ENCODE data around the gene SLC15A4. TPM values are rescaled to one million over a fixed set of nuclear protein-coding genes. Genes with fewer than 3 reads are reported as not detected.

Gene SLC15A4
- polyA plus RNA-seq, 1 of the 3 experiments (the other 2 are of a cell fraction), result 14.5 TPM

GRCh38 chr12:128790653-128791373 is 32.9 kb downstream of the SLC15A4 start:
- Histone ChIP-seq H3K9me3 (no peaks in the 10 kb centered on the region), H3K36me3 (replicated peaks in 1 of 2; ENCODE audit: control insufficient read depth in 1 of 2, insufficient read depth in 2 of 2, low read length in 1 of 2) (peaks cover 17 to 37% of the 10 kb centered on the region in 2 experiments), H2AFZ (ENCODE audit: low read depth) (no peak overlapping the region), H3K27me3 (ENCODE audit: insufficient read depth) (no peaks in the 10 kb centered on the region), H3F3A (replicated peaks; ENCODE audit: insufficient read depth) (no peaks in the 10 kb centered on the region), H4K20me1 (ENCODE audit: insufficient read depth) (no peaks in the 10 kb centered on the region), H3K4me3 (ENCODE audit: low read depth in 2 of 2, low read length in 1 of 2) (no peak overlapping the region), H3K4me2 (no peak overlapping the region), H3K27ac (ENCODE audit: low read depth in 2 of 2, low read length in 1 of 2) (no peak overlapping the region), H3K79me2 (ENCODE audit: insufficient read depth) (no peaks in the 10 kb centered on the region), H3K4me1 (ENCODE audit: control insufficient read depth in 1 of 2, insufficient read depth in 2 of 2, low read depth in 1 of 2, low read length in 1 of 2) (no peaks in the 10 kb centered on the region; a peak in 1 of 4 replicates), H3K9me2 (no peaks in the 10 kb centered on the region), H3K9ac (no peak overlapping the region)
- ChIA-PET CTCF (interaction anchor here (1.9 kb wide), 1 partner anchor 9 kb away, joined by 7 read pairs; no protein-coding TSS in a partner anchor), POLR2A (interaction anchor here (1.0 kb wide), 1 partner anchor 33 kb away, joined by 3 read pairs; the partner anchor contains the start of gene SLC15A4)
- no peak for DNase-seq
- 94% methylated on average over 13 of the region's 15 CpGs for WGBS (ENCODE audit: low lambda C conversion rate)
- TF ChIP-seq SMC3 (IDR thresholded peaks at IDR 0.05; ENCODE audit: low read depth, low read length), result no peak
- TF ChIP-seq RXRA (IDR thresholded peaks at IDR 0.05; ENCODE audit: borderline replicate concordance, low read depth), result no peak
- TF ChIP-seq, protein P1, sequence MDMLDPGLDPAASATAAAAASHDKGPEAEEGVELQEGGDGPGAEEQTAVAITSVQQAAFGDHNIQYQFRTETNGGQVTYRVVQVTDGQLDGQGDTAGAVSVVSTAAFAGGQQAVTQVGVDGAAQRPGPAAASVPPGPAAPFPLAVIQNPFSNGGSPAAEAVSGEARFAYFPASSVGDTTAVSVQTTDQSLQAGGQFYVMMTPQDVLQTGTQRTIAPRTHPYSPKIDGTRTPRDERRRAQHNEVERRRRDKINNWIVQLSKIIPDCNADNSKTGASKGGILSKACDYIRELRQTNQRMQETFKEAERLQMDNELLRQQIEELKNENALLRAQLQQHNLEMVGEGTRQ (IDR thresholded peaks at IDR 0.05; ENCODE audit: borderline replicate concordance, low read depth, low read length), result no peak
- no peak for TF ChIP-seq CTCF (IDR thresholded peaks at IDR 0.05)
- no peak for TF ChIP-seq FOXM1 (IDR thresholded peaks at IDR 0.05; ENCODE audit: low read depth)
- no peak for TF ChIP-seq YY1 (IDR thresholded peaks at IDR 0.05; ENCODE audit: low read depth)

GRCh38 chr12:128790221-128790620 is 33.5 kb downstream of the SLC15A4 start:
- 96% methylated on average over 6 of the region's 11 CpGs for WGBS (ENCODE audit: low lambda C conversion rate)
- Histone ChIP-seq H3K4me3 (ENCODE audit: low read depth in 2 of 2, low read length in 1 of 2) (no peak overlapping the region), H3K27me3 (ENCODE audit: insufficient read depth) (no peaks in the 10 kb centered on the region), H2AFZ (ENCODE audit: low read depth) (no peak overlapping the region), H3K9me3 (no peaks in the 10 kb centered on the region), H3F3A (replicated peaks; ENCODE audit: insufficient read depth) (no peaks in the 10 kb centered on the region), H3K4me2 (no peak overlapping the region), H3K79me2 (ENCODE audit: insufficient read depth) (no peaks in the 10 kb centered on the region), H4K20me1 (ENCODE audit: insufficient read depth) (no peaks in the 10 kb centered on the region), H3K27ac (ENCODE audit: low read depth in 2 of 2, low read length in 1 of 2) (no peak overlapping the region), H3K36me3 (replicated peaks in 1 of 2; ENCODE audit: control insufficient read depth in 1 of 2, insufficient read depth in 2 of 2, low read length in 1 of 2) (peaks cover 14 to 31% of the 10 kb centered on the region in 2 experiments), H3K9me2 (no peaks in the 10 kb centered on the region), H3K9ac (no peak overlapping the region), H3K4me1 (ENCODE audit: control insufficient read depth in 1 of 2, insufficient read depth in 2 of 2, low read depth in 1 of 2, low read length in 1 of 2) (no peaks in the 10 kb centered on the region; a peak in 1 of 4 replicates)
- CTCF ChIA-PET, result no interaction called here
- POLR2A ChIA-PET, result no interaction called here
- no peak for TF ChIP-seq NRF1 (IDR thresholded peaks at IDR 0.05; ENCODE audit: low read depth, low read length)
- no peak for TF ChIP-seq ELF1 (IDR thresholded peaks at IDR 0.05)
- no peak for TF ChIP-seq FOXM1 (IDR thresholded peaks at IDR 0.05; ENCODE audit: low read depth)
- TF ChIP-seq RFX5 (IDR thresholded peaks at IDR 0.05; ENCODE audit: low read length), result no peak
- no peak for TF ChIP-seq SMC3 (IDR thresholded peaks at IDR 0.05; ENCODE audit: low read depth, low read length)
- TF ChIP-seq USF1 (IDR thresholded peaks at IDR 0.05; ENCODE audit: borderline replicate concordance, low read depth), result no peak
- no peak for TF ChIP-seq FOSL2 (IDR thresholded peaks at IDR 0.05; ENCODE audit: borderline replicate concordance, low read depth)
- TF ChIP-seq, protein P2, sequence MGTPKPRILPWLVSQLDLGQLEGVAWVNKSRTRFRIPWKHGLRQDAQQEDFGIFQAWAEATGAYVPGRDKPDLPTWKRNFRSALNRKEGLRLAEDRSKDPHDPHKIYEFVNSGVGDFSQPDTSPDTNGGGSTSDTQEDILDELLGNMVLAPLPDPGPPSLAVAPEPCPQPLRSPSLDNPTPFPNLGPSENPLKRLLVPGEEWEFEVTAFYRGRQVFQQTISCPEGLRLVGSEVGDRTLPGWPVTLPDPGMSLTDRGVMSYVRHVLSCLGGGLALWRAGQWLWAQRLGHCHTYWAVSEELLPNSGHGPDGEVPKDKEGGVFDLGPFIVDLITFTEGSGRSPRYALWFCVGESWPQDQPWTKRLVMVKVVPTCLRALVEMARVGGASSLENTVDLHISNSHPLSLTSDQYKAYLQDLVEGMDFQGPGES (IDR thresholded peaks at IDR 0.05; ENCODE audit: low read depth, low read length), result no peak
- no peak for TF ChIP-seq TAF1 (IDR thresholded peaks at IDR 0.05; ENCODE audit: borderline replicate concordance, low read depth, low read length)
- TF ChIP-seq EZH2phosphoT487 (IDR thresholded peaks at IDR 0.05; ENCODE audit: borderline replicate concordance, low read depth), result no peak
- TF ChIP-seq TCF12 (IDR thresholded peaks at IDR 0.05), result no peak
- TF ChIP-seq FOXJ3 (CRISPR knock-in tag; IDR thresholded peaks at IDR 0.05), result no peak
- TF ChIP-seq NFIC (IDR thresholded peaks at IDR 0.05; ENCODE audit: borderline replicate concordance), result no peak
- TF ChIP-seq RCOR1 (IDR thresholded peaks at IDR 0.05; ENCODE audit: low read length), result no peak
- no peak for TF ChIP-seq RXRA (IDR thresholded peaks at IDR 0.05; ENCODE audit: borderline replicate concordance, low read depth)
- no peak for TF ChIP-seq PBX3 (IDR thresholded peaks at IDR 0.05)
- no peak for TF ChIP-seq YY1 (IDR thresholded peaks at IDR 0.05; ENCODE audit: low read depth)
- no peak for TF ChIP-seq POLR2AphosphoS5 (IDR thresholded peaks at IDR 0.05; ENCODE audit: low read depth, low read length)
- TF ChIP-seq MAX (IDR thresholded peaks at IDR 0.05; ENCODE audit: low read depth), result no peak
- DNase-seq, result no peak

Data from SK-N-SH (cell line).